NCI-H2227 treated with DMSO at 0.1 percent for 48 hours (cell line): ENCODE data around the gene TXK.

Experiments
- DNase-seq: peaks from one replicate; lab custom pipeline; 2025; lab: John Stamatoyannopoulos, UW

The TXK gene

GRCh38 chr4:48103483-48104139 is 30.4 kb downstream of the TXK start:
- no peak for DNase-seq

DNA sequence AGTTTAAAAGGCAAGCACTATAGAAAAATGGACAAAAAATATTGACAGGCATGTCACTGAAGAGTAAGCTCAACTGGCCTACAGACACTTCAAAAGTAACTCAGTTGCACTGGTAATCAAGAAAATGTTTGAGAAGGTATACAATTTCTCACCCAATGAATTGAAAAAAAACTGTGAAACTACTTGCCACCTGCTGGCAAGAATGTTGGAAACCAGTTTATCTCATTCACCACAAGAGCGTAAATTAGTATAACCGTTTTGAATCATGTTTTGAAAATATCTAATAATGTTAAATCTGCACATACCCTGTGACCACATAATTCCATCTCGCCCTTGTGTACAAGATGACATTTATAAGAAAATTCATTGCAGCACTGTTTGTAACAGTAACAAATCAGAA is 31.7 kb downstream of the TXK start:
- no peak for DNase-seq

- no peak for DNase-seq
Observed at GRCh38 chr4:48100256-48100655, 33.8 kb downstream of the TXK start.

DNA sequence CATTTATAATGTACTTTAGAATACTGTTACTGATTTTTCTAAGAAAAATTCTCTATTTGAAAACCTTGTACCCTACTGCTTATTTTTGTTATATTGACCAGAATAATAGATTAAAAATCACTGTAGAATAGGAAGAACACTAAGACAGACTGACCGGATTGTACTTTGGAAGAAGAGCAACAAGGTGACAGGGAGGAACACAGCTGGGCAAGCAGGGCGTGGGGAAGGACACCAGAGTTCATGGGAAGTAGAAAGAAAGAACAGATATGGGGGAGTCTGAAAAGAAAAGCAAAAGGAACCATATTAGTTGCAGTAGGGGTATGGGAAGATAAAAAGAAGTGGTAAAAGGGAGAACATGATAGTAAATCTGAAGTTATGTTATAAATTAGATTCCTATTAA is 38.6 kb downstream of the TXK start:
- no peak for DNase-seq

DNA sequence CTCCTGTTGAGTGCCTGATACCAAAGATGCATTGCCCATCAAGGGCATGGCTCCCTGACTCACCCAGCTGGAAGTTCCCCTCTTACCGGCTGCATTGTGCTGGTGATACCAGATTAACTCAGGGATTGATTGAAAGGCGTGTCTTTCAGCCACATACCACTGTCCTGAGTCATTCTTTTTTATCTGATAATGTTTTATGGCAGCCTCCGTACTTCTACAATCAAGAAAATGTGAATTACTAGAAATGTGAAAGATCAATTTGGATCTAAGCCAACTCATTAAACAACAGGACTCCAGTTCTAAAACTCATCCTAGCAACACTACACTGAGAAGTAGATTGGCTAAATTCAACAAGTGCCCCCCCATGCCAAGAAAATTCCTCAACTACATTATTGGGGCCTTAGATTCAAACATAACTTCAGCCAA is 40.0 kb downstream of the TXK start:
- DNase-seq = no peak

- peak; percentile 31 for DNase-seq
Observed at GRCh38 chr4:48090621-48091020, 43.4 kb downstream of the TXK start.

- DNase-seq = no peak
Observed at GRCh38 chr4:48085821-48086589, 48.0 kb downstream of the TXK start.

DNA sequence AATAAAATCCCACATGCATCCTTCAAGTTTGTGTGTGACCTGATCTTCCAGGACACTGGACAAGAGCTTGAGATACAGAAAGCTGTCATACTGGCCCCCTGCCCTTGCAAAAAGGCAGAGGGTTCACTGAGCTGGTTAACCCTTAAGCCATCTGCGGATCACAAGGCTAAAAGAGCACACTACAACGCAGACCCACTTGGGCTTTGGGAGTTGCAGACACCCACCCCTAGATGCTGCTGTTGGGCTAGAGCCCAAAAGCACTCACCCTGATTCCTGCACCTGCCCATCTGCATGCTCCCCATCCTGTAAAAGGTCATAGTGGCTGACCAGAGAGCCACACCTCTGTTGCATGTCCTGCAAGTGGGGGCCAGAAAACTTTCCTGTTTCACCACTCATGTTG is 51.1 kb downstream of the TXK start:
- no peak for DNase-seq

DNA sequence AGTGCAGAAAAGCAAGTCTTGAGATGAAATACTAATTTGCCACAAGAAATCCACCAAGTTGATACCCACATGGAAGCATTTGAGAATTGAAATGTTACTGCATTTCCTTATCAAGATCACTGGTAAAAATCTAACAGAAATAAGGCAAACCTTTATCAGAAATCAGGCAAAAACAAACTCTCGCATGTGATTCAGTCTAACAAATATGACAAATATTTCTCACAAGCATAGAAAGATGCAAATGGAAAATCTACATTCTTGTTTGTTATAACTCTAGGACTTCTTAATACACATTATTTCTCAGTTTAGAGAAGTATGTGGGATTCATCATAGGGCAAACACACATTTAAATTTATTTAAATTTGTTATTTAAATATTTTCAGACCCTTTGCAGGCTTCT is 52.9 kb downstream of the TXK start:
- no peak for DNase-seq

DNA sequence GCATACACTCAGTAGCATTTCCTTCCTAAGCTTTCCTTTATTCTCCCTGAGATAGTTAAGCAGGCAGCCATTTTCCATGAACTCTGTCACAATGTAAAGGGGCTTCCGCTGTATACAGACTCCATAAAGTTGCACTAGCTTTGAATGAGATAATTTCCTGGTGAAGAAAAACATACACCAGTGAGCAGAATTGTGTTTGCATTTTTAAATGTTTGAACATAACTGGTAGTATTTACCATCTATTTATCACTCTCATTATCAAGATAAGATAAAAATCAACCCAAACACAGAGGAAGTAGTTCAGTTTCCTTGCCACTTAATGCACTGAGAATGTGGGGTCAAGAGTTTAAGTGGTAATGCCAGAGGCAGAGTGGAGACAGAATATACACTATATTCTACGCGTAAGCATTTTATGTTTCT is 54.1 kb downstream of the TXK start:
- no peak for DNase-seq

- DNase-seq = no peak
Observed at GRCh38 chr4:48078862-48079655, 55.0 kb downstream of the TXK start.

DNA sequence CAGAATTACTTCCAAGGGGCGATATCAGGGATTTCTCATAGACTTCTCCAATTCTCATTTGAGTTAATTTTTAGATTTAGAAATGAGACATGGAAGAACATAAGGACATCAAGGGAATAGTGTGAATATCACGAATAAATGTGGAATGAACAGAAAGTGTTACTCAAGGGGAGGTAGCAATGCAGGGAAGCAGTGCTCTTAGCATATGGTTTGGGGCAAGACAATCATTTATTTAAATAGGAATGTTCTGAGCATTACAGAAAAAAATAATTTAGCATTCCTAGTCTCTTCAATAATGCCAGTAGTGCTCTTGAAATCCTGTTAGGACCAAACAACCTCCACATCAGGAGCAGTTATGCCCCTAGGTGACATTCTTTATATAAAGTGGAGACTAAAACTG is 55.6 kb downstream of the TXK start:
- DNase-seq = no peak

DNA sequence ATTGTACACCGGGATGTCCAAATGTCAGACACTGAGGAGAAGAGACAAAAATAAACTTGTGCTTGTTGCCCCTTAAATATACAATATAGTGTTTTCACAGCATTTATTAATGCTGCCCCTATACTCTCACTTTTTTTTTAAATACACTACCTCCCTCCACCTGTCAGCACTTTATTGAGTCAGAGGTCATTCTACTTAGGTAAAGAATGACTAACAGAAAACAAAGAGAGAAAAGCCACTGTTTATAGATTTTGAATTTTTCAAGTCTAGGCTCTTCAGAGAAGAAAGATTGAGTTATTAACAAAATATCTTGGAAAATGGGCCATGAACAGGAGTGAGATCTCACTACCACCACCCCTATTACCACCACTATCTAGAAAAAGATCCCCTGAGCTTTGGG is 59.4 kb downstream of the TXK start:
- DNase-seq = no peak

DNA sequence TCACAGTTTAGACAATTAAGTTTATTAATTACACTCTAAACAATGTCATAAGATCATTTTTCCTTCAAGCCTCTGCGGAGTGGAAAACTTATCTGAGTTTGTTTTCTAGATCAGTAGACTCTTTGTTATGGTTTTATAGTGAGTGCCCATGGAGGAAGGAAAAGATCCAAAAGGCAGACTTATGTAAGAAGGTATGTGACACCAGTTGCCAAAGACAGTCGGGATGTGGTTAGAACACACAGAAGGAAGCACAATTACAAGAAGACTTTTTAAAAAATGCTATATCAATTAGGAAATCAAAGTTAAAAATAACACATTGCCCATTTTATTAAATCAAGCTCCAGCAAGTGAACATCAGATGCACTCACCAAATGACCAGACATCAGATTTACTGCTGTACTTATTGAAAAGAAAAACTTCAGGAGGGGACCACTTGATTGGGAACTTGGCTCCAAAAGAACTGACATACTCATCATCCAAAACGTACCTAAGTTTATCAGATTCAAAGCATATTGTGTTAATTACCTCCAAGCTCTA is 60.4 kb downstream of the TXK start:
- DNase-seq = no peak

DNA sequence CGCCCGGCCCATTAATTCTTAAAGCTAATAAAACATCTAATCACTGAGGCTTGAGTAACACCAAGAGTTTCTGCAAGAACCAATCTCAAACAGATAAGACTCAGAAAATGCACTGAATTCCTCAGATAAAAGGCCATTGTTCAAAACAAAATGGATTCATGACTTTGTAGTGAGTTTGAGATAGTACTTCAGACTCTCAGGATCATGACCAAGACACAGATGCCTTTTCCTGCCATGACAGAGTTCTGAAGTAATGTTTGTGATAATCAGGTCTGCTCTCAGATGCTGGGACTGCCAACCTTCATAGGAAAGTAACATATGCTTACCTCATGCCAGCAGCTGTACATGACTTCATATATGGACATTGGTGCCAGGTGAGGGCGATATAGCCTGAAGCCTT is 62.9 kb downstream of the TXK start:
- DNase-seq = no peak

- no peak for DNase-seq
Observed at GRCh38 chr4:48069026-48069425, 65.0 kb downstream of the TXK start.

- DNase-seq = no peak
Observed at GRCh38 chr4:48068182-48068581, 65.9 kb downstream of the TXK start.

GRCh38 chr4:48067536-48067935 is 66.5 kb downstream of the TXK start:
- no peak for DNase-seq

DNA sequence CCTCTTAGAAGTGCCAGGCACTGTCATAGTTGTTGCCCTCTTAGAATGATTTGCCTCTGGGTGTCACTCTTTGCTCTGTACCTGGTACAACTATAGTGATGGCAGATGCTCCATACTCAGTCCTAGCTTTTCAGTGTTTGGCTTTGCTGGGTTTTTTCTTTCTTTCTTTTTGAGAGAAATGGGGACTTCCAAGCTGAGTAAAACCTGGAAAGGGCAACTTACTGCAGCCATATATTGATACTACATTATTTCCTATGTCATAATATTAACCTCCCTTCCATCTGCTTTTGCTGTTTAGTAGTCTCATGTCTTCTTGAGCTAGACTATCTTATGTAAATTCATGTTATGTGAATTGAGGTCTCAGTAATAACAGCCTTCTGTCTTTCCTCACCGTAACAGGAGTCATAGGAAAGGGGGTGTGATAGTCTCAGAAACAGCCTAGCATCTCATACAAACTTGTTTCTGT is 68.4 kb downstream of the TXK start:
- no peak for DNase-seq

DNA sequence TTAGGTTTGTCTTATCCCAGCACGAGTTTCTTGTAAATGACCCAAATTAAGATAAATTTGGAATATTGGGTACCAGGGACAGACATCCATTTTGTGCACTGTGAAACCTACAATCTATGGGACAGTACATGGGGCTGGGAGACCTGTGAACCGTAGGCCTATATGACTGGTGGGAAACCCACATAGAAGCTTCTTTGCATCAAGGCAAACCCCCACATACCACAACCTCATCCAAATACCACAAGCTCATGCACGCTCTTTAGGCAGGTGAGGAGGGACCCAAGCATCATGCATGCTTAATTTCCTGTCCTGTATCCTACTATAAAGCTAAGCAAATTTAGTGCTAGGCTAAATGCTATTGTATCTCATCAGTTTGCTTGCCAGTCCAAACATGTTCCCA is 69.7 kb downstream of the TXK start:
- no peak for DNase-seq

- no peak for DNase-seq
Observed at GRCh38 chr4:48058617-48059530, 75.2 kb downstream of the TXK start.

- no peak for DNase-seq
Observed at GRCh38 chr4:48051078-48051477, 83.0 kb downstream of the TXK start.
